CD8-positive, alpha-beta memory T cell (primary cell): ENCODE results near the gene ATAD2B. TPM values are rescaled to one million over a fixed set of nuclear protein-coding genes. Genes with fewer than 3 reads are reported as not detected.

Experiments used
- CTCF ChIA-PET: fragments of 350-600 bp; sonication (Branson Sonifier 250); formaldehyde crosslinking; loops from one replicate; lab custom pipeline; 2021; ENCODE audit warnings: antibody characterized with exemption; lab: Charles Lee
- POLR2A ChIA-PET: fragments of 350-600 bp; sonication (Branson Sonifier 250); formaldehyde crosslinking; loops from one replicate; lab custom pipeline; 2021; ENCODE audit warnings: antibody characterized with exemption; lab: Charles Lee
- DNase-seq, 5 donors: peaks; one replicate each; pipeline versions ENCODE4 v3.0.0 to v3.0.0-alpha.2; 2020 to 2022; ENCODE audit warnings: mixed read lengths in 1 of 5
- H3K27ac ChIP-seq: one replicate; pipeline ENCODE4 v1.7.0; 2013; ENCODE audit warnings: low read depth, mild to moderate bottlenecking, low read length, moderate library complexity
- H3K27me3 ChIP-seq: 2 replicates; pipeline ENCODE4 v1.7.0; 2013; ENCODE audit warnings: low read length, mild to moderate bottlenecking; ENCODE audit not compliant: insufficient read depth, poor library complexity, severe bottlenecking
- H3K36me3 ChIP-seq: 2 replicates; pipeline ENCODE4 v1.7.0; 2013; ENCODE audit warnings: mild to moderate bottlenecking, low read length, moderate library complexity; ENCODE audit not compliant: insufficient read depth
- H3K4me1 ChIP-seq: 2 replicates; pipeline ENCODE4 v1.7.0; 2013; ENCODE audit warnings: mild to moderate bottlenecking, low read length, moderate library complexity; ENCODE audit not compliant: insufficient read depth
- H3K4me3 ChIP-seq: 2 replicates; pipeline ENCODE4 v1.7.0; 2013; ENCODE audit warnings: mild to moderate bottlenecking, low read length
- H3K9me3 ChIP-seq: 2 replicates; pipeline ENCODE4 v1.7.0; 2013; ENCODE audit warnings: mild to moderate bottlenecking, low read length
- H3K27ac Mint-ChIP-seq, 8 donors: one replicate each; pipeline ENCODE4 v1.8.0; 2020 to 2021; ENCODE audit warnings: mixed read lengths in 8 of 8, mild to moderate bottlenecking in 6 of 8, inconsistent platforms in 3 of 8, moderate library complexity in 3 of 8
- H3K27me3 Mint-ChIP-seq, 2 donors: one replicate each; pipeline ENCODE4 v1.8.0; 2020 to 2021; ENCODE audit warnings: mixed read lengths in 2 of 2, mild to moderate bottlenecking in 1 of 2, moderate library complexity in 1 of 2
- H3K36me3 Mint-ChIP-seq, 3 donors: one replicate each; pipeline ENCODE4 v1.8.0; 2020 to 2021; ENCODE audit warnings: mixed read lengths in 3 of 3, inconsistent platforms in 1 of 3, mild to moderate bottlenecking in 1 of 3
- H3K4me1 Mint-ChIP-seq, 3 donors: one replicate each; pipeline ENCODE4 v1.8.0; 2020 to 2021; ENCODE audit warnings: mixed read lengths in 3 of 3, inconsistent platforms in 1 of 3, mild to moderate bottlenecking in 1 of 3
- H3K4me3 Mint-ChIP-seq, 7 donors: one replicate each; pipeline ENCODE4 v1.8.0; 2020 to 2021; ENCODE audit warnings: mixed read lengths in 7 of 7, mild to moderate bottlenecking in 6 of 7, moderate library complexity in 4 of 7, inconsistent platforms in 2 of 7
- H3K9me3 Mint-ChIP-seq, 5 donors: one replicate each; pipeline ENCODE4 v1.8.0; 2020 to 2022; ENCODE audit warnings: mixed read lengths in 5 of 5, mild to moderate bottlenecking in 3 of 5, moderate library complexity in 2 of 5, inconsistent platforms in 1 of 5
- polyA plus RNA-seq: library from polyadenylated mRNA; unstranded; fragments of 300-500 nt; fragmentation: Illumina TruSeq; gene quantifications from one replicate; pipeline ENCODE4 v1.2.3, GENCODE V29; 2021
- total RNA-seq, 2 experiments: library from RNA; stranded (reverse); gene quantifications; one replicate each; pipeline ENCODE4 v1.2.3, GENCODE V29; 2021

The ATAD2B gene
- total and polyA plus RNA-seq, 3 experiments from 2014 or later = 10.4 to 16.8 (median 15.4) TPM

DNA sequence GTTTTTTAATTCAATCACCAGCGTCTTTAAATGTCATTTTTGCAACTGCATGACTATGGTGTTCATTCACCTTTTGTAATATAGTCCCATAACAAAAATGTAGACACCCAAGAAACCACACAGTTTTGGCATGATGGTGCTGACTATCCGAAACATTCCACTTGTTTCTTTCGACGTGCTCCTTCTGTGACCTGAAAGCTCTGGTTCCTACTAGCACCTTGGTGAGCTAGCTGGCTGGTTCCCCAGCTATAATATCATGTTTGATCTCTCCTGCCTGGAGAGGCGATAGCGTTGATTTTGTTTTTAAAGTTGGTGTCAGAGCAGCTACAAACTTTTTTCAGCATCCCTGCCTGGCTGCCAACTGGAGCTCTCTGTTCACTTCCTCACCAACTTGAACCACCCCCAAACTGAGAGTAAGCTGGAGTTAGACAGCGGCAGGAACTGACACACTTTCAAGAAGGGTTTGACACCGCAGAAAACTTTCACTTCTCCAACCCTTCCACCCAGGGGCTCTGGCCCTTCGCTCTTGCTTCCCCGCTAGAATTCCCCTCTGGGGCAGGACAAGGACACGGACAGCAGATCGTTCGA lies 1.1 kb downstream of the ATAD2B start:
- Mint-ChIP-seq H3K27ac (peak overlapping the region; percentile 99 to 100 (median 100)), H3K9me3 (no peaks in the 10 kb centered on the region), H3K36me3 (peaks cover 0 to 18% (median 3%) of the 10 kb centered on the region in 3 donors), H3K4me1 (peaks cover 45 to 74% (median 52%) of the 10 kb centered on the region in 3 donors), H3K27me3 (no peaks in the 10 kb centered on the region), H3K4me3 (peak overlapping the region; percentile 97 to 99 (median 98))
- no peaks in the 10 kb centered on the region for H3K9me3 ChIP-seq
- H3K4me3 ChIP-seq = peak overlapping the region; percentile 81
- peak; percentile 38 to 76 (median 71) for DNase-seq
- ChIA-PET CTCF (interaction anchor here (0.5 to 4.5 kb wide), 13 partner anchors 14 to 157 kb away, joined by 3 to 81 read pairs (median 4); partner anchors contain the start of genes FKBP1B, SF3B6, TP53I3 and UBXN2A), POLR2A (interaction anchor here (0.6 to 5.2 kb wide), 8 partner anchors 14 to 159 kb away, joined by 3 to 69 read pairs (median 12); partner anchors contain the start of genes SF3B6, TP53I3, UBXN2A and WDCP)
- no peaks in the 10 kb centered on the region for H3K27me3 ChIP-seq
- peak overlapping the region; percentile 98 for H3K27ac ChIP-seq
- no peaks in the 10 kb centered on the region for H3K36me3 ChIP-seq
- peaks cover 39% of the 10 kb centered on the region for H3K4me1 ChIP-seq

DNA sequence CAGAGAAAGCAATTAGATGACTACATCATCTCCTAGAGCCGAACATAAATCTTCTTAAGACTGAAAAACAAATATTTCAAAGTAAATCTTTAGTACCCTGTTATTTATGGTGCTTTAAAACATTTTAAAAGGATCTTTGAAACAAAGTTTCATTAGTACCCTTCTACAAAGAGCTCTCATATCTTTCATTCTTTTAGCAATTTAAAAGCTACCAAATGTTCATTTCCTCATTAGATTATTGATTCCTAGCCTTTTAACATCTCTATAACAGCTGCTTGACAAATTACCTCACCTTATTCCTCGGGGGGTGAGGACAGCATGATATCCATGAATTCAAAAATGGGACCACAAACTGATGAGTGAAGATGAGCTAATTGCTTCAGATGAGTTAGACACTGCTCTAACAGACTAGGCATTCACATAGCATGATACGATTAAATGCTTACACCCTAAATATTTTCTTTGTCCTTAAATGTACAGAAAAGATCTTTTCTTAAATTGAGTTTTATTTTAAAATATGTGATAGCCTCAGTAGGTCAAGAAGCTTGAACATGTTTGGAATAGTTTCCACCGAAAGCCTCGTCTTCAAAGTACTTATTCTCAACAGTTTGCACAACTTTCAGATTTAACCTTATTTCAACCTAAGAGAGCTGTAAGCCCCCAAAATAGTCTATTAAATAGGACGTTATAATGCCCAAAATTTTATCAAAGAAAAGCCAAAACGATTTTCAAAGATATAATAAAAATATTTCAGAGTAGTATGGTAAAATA lies 2.1 kb downstream of the ATAD2B start:
- Mint-ChIP-seq H3K4me1 (peaks cover 52 to 80% (median 61%) of the 10 kb centered on the region in 3 donors), H3K27ac (peak overlapping the region in 7 of 8 donors; percentile 99 to 100 (median 100)), H3K27me3 (no peaks in the 10 kb centered on the region), H3K36me3 (peaks cover 0 to 15% (median 1%) of the 10 kb centered on the region in 3 donors), H3K4me3 (peak overlapping the region; percentile 97 to 99 (median 98)), H3K9me3 (no peaks in the 10 kb centered on the region)
- Histone ChIP-seq H3K9me3 (no peaks in the 10 kb centered on the region), H3K27me3 (no peaks in the 10 kb centered on the region), H3K4me1 (peaks cover 39% of the 10 kb centered on the region), H3K27ac (peak overlapping the region; percentile 98), H3K36me3 (no peaks in the 10 kb centered on the region), H3K4me3 (no peak overlapping the region)
- ChIA-PET POLR2A (interaction anchor here (1.4 to 5.2 kb wide), 2 partner anchors 16 to 33 kb away, joined by 4 to 69 read pairs; partner anchors contain the start of gene UBXN2A), CTCF (interaction anchor here (0.6 to 4.5 kb wide), 8 partner anchors 15 to 158 kb away, joined by 3 to 48 read pairs (median 4); partner anchors contain the start of genes TP53I3 and WDCP)
- no peak for DNase-seq

DNA sequence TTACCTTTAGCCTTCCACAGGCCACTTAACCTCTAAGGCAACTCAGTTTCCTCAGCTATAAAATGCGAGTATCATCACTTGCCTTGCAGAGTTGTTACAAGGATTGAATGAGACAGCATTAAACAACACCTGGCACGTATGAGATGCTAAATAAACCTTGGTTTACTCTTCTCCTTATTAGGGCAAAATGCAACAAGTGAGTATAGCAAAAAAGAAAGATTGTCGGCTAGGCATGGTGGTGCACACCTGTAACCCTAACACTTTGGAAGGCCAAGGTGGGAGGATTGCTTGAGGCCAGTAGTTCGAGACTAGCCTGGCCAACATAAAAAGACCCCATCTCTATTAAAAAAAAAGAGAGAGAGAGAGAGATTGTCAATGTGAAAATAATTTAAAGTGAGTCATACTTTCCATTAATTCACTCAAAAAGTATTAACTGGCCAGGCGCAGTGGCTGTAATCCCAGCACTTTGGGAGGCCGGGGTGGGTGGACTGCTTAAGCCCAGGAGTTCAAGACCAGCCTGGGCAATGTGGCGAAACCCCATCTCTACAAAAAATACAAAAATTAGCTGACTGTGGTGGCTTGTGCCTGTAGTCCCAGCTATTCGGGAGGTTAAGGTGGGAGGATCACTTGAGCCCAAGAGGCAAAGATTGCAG lies 8.0 kb downstream of the ATAD2B start:
- H3K36me3 Mint-ChIP-seq = peaks cover 0 to 4% (median 2%) of the 10 kb centered on the region in 3 donors
- POLR2A ChIA-PET = no interaction called here
- H3K27me3 Mint-ChIP-seq = no peaks in the 10 kb centered on the region
- H3K4me1 ChIP-seq = peaks cover 26% of the 10 kb centered on the region
- H3K4me1 Mint-ChIP-seq = peaks cover 50 to 86% (median 71%) of the 10 kb centered on the region in 3 donors
- peak overlapping the region in 1 of 8 donors; percentile 72 for H3K27ac Mint-ChIP-seq
- H3K27me3 ChIP-seq = no peaks in the 10 kb centered on the region
- no peak for DNase-seq
- H3K4me3 Mint-ChIP-seq = no peak overlapping the region
- no peaks in the 10 kb centered on the region for H3K9me3 Mint-ChIP-seq
- H3K9me3 ChIP-seq = no peaks in the 10 kb centered on the region
- CTCF ChIA-PET = no interaction called here
- H3K4me3 ChIP-seq = no peak overlapping the region
- no peak overlapping the region for H3K27ac ChIP-seq
- H3K36me3 ChIP-seq = no peaks in the 10 kb centered on the region

DNA sequence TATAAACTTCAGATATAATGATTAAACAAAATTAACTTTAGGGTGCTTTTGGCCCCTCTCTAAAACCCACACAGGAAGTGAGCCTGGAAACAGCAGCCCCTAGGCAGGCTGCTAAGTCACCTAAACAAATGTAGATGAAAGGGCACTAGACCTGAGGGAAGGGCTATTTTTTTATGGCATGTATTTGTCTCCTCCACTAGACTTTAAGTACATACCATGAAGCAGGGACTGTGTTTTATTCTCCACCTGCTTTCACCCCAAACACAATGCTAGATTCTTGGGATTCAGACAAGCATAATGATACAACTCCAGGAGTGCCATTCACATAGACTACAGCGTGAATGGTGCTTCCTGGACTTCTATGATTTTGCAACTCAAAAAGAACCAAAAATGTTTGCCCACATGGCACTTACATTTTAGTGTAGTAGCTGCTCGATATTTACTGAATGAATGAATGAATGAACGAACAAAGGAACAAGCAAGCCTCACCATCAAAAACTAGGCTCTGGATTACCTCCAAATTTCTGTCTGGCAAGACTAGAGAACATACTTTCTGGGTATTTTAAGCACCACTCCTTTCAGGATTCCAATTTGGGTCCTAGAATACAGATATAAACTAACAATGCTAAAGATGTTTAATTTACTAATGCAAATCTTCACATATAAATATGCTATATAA lies 10.1 kb downstream of the ATAD2B start:
- peak overlapping the region in 5 of 7 donors; percentile 3 to 35 (median 28) for H3K4me3 Mint-ChIP-seq
- no peaks in the 10 kb centered on the region for H3K27me3 ChIP-seq
- H3K4me3 ChIP-seq = no peak overlapping the region
- H3K9me3 Mint-ChIP-seq = no peaks in the 10 kb centered on the region
- peak in 1 of 5 donors; percentile 29 for DNase-seq
- H3K27ac Mint-ChIP-seq = peak overlapping the region; percentile 8 to 82 (median 56)
- no peaks in the 10 kb centered on the region for H3K27me3 Mint-ChIP-seq
- H3K9me3 ChIP-seq = no peaks in the 10 kb centered on the region
- H3K27ac ChIP-seq = no peak overlapping the region
- peaks cover 19% of the 10 kb centered on the region for H3K4me1 ChIP-seq
- H3K36me3 Mint-ChIP-seq = peaks cover 0 to 3% (median 2%) of the 10 kb centered on the region in 3 donors
- H3K4me1 Mint-ChIP-seq = peaks cover 45 to 79% (median 66%) of the 10 kb centered on the region in 3 donors
- ChIA-PET CTCF (no interaction called here), POLR2A (no interaction called here)
- no peaks in the 10 kb centered on the region for H3K36me3 ChIP-seq

DNA sequence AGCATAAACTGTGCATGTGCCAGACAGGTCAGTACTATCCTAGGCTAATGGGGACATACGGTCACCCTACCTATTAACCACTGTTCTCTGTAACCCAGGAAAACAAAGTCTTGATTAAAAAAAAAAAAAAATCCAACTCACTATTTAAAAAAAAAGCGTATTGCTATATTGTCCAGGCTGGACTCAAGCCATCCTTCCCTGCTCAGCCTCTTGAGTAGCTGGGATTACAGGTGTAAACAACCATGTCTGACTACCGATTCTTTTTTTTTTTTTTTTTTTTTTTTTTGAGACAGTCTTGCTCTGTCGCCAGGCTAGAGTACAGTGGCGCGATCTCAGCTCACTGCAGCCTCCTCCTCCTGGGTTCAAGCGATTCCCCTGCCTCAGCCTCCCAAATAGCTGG lies 11.6 kb downstream of the ATAD2B start:
- no peak overlapping the region for H3K27ac ChIP-seq
- Mint-ChIP-seq H3K36me3 (peaks cover 0 to 7% (median 2%) of the 10 kb centered on the region in 3 donors), H3K9me3 (no peaks in the 10 kb centered on the region), H3K4me1 (peaks cover 45 to 73% (median 60%) of the 10 kb centered on the region in 3 donors), H3K27me3 (no peaks in the 10 kb centered on the region), H3K27ac (no peak overlapping the region), H3K4me3 (no peak overlapping the region)
- ChIA-PET CTCF (no interaction called here), POLR2A (no interaction called here)
- no peaks in the 10 kb centered on the region for H3K36me3 ChIP-seq
- DNase-seq = no peak
- H3K4me3 ChIP-seq = no peak overlapping the region
- peaks cover 19% of the 10 kb centered on the region for H3K4me1 ChIP-seq
- H3K9me3 ChIP-seq = no peaks in the 10 kb centered on the region
- no peaks in the 10 kb centered on the region for H3K27me3 ChIP-seq

DNA sequence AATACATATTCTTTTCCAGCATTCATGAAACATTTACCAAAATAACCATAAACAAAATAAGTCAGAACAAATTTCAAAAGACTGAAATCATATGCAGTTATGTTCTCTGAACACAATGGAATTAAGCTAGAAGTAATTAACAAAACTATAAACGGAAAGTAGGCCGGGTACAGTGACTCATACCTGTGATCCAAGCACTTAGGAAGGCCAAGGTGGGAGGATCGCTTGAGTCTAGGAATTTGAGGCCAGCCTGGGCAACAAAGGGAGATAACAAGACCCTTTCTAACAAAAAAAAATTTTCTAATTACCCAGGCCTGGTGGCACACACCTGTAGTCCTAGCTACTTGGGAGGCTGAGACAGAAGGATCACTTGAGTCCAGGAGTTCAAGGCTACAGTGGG lies 14.9 kb downstream of the ATAD2B start:
- Mint-ChIP-seq H3K4me1 (peaks cover 33 to 51% (median 42%) of the 10 kb centered on the region in 3 donors), H3K36me3 (peaks cover 2 to 8% (median 6%) of the 10 kb centered on the region in 3 donors), H3K9me3 (no peaks in the 10 kb centered on the region), H3K27ac (peak overlapping the region in 2 of 8 donors; percentile 55 to 61), H3K4me3 (no peak overlapping the region), H3K27me3 (no peaks in the 10 kb centered on the region)
- Histone ChIP-seq H3K27me3 (no peaks in the 10 kb centered on the region), H3K4me3 (no peak overlapping the region), H3K27ac (no peak overlapping the region), H3K4me1 (peaks cover 12% of the 10 kb centered on the region), H3K36me3 (no peaks in the 10 kb centered on the region), H3K9me3 (no peaks in the 10 kb centered on the region)
- DNase-seq = no peak
- CTCF ChIA-PET = no interaction called here
- POLR2A ChIA-PET = interaction anchor here (0.7 to 1.1 kb wide), 2 partner anchors 14 to 86 kb away, joined by 3 to 9 read pairs; no protein-coding TSS in a partner anchor

DNA sequence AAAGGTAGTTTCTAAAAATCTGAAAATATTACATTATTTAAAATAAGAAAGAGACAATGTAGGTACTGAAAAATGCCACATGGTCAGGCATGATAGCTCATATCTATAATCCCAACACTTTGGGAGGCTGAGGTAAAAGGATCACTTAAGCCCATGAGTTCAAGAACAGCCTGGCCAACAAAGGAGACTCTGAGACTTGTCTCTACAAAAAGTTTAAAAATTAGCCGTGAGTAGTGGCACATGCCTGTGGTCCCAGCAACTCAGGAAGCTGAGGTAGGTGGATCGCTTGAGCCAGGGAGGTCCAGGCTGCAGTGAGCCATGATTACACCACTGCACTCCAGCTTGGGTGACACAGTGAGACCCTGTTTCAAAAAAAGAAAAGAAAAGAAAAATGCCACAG lies 21.8 kb downstream of the ATAD2B start:
- peaks cover 36 to 62% (median 47%) of the 10 kb centered on the region in 3 donors for H3K4me1 Mint-ChIP-seq
- H3K27ac ChIP-seq = no peak overlapping the region
- H3K27ac Mint-ChIP-seq = no peak overlapping the region
- H3K9me3 Mint-ChIP-seq = no peaks in the 10 kb centered on the region
- peaks cover 19% of the 10 kb centered on the region for H3K4me1 ChIP-seq
- H3K4me3 Mint-ChIP-seq = no peak overlapping the region
- no peaks in the 10 kb centered on the region for H3K36me3 ChIP-seq
- peaks cover 3 to 6% (median 4%) of the 10 kb centered on the region in 3 donors for H3K36me3 Mint-ChIP-seq
- H3K9me3 ChIP-seq = no peaks in the 10 kb centered on the region
- H3K27me3 Mint-ChIP-seq = no peaks in the 10 kb centered on the region
- no peaks in the 10 kb centered on the region for H3K27me3 ChIP-seq
- CTCF ChIA-PET = interaction anchor here (2.1 kb wide), 1 partner anchor 22 kb away, joined by 7 read pairs; the partner anchor contains the start of gene ATAD2B
- POLR2A ChIA-PET = no interaction called here
- no peak for DNase-seq
- no peak overlapping the region for H3K4me3 ChIP-seq
